GM19463 (cell line): ENCODE data around the gene CNTN5.

ENCODE experiments used
- ATAC-seq: cut with Tn5 transposase; IDR thresholded peaks from one replicate; pipeline ENCODE4 v1.9.1; 2021; ENCODE audit warnings: mild to moderate bottlenecking, moderate library complexity; ENCODE audit not compliant: unreplicated experiment

The CNTN5 gene

DNA sequence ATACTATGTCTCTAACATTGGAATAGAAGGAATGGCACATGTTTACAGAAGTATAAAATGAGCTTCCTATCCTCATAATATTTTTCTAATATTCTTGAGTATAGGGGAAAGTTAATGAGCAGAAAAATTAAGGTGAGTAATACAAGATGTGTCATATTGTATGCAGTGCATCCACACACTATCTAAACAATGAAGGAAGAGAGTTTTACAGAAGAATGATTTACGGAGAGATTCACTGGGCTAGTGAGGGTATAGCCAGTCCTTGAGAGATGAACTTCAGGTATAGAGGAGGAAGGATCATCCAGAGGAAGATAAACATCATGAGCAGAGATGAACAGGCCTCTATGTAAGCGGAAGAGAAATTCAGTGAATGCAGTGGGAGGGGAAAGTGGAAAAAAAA lies 569.0 kb downstream of the CNTN5 start:
- ATAC-seq = no peak

DNA sequence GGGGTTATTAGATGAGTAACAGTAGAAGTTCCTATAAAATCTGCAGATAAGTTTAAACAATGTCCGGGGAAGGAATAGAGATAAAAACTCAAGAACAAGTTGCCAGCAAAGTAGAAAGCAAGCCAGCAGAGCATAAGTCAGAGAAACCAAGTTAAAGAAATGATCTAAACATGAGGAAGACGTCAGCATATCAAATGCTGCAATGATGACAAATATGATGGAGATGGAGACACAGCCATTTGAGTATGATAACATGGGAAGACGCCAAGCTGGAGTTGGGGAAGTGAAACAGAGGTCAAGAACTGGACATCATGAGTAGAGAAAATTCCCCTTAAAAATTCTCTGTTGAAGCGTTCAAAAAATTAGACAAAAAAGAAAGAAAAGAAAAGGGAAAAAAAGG lies 571.5 kb downstream of the CNTN5 start:
- ATAC-seq = no peak

DNA sequence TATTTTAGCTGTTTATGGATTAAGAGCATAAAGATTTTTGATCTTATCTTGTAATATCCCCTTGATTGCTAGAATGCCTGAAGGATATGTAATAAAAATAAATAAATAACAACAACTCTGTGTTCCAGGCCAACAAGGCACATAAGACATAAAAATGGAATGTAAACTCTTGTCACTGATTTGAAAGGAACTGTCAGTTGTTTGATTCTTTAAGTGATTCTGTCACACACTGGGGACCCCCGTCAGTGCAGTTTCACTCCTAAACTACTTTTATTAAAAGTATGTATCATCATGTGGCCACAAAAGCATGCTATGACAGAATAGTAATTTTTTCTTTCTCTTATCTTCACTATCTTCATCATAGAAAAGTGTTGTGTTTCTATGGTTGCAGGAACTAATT lies 572.4 kb downstream of the CNTN5 start:
- no peak for ATAC-seq

DNA sequence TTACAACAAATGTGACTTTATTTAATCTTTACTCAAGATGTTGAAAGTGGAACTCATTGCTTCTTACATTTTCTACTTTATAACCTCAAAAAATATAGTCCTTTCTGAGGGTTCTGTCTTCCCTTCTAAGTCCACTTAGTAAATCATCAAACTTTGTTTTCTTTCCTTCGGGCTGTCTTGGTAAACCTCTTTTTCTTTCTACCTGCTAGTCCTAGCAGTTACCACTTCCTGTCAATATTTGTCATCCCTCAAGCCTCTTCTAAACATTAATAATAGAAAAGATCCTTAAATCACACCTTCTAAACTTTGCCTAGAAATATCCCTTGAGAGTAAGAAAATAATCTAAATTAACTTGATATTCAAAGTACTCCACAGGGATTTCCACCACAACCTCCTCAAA lies 580.4 kb downstream of the CNTN5 start:
- no peak for ATAC-seq

DNA sequence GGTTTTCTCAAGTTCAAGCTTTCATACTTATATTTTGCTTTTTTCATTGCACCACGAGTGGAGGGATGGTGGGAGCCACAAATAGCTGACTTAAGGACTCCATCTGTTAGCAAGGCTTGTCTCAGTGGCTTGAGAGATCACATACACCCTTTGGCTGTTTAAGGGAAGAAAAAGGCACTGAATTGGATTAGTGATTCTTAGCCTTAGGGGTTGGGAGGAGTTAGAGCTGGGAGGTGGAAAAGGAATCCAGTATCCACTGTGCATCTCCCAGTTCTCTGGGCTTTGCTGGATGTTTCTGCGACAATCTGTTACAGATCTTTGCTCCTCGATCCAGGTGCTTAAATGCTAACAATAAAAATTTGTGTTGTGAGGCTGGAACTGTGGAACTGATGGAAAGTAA lies 593.6 kb downstream of the CNTN5 start:
- ATAC-seq = no peak

DNA sequence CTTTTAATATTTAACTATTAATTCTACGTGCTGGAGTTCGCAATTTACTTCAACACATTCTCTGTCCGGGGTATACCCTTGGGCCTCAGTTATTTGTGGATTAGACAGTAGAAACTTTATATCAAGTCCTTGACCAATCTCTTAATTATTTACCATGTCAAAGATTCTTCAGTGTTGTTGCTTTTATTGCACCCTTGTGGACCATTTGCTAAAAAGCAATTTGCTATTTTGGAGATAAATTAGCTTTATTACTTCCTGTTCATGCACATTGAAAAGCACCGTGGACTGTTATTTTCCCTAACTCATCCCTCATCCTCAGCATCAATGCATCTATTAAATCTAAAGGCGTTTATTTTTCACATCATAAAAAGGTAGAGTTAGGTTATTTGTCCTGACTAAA lies 609.9 kb downstream of the CNTN5 start:
- no peak for ATAC-seq

DNA sequence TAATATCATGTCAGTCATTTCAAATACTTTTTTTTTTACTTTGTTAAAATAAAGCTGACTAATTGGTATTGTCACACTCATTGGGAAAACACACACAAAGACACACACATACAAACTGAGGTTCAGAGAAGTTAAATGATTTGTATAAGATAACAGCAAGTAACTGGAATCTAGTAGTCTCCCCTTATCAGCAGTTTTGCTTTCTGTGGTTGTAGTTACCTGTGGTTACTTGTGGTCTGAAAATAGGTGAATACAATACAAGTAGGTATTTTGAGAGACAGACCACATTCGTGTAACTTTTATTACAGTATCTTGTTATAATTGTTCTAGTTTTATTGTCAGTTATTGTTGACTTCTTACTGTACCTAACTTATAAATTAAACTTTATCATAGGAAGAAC lies 610.9 kb downstream of the CNTN5 start:
- ATAC-seq = peak; percentile 36

DNA sequence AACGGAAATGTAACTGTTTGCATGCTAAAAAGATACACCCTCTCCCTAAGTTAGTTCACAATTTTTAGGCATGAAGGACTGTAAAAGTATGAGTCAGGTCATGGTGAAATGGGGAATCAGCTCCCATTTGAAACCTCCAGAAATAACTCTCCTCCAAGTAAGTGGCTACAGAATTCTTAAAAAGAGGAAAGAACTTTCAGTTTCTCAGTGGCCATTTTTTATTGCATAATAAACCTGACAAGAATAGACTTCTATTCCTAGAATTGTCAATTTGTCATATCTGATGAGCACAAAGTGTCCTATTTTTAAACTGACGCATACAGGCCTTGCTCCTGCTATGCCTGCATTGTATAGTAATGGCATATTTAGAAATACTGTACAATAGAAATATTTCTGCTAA lies 612.2 kb downstream of the CNTN5 start:
- ATAC-seq = no peak

DNA sequence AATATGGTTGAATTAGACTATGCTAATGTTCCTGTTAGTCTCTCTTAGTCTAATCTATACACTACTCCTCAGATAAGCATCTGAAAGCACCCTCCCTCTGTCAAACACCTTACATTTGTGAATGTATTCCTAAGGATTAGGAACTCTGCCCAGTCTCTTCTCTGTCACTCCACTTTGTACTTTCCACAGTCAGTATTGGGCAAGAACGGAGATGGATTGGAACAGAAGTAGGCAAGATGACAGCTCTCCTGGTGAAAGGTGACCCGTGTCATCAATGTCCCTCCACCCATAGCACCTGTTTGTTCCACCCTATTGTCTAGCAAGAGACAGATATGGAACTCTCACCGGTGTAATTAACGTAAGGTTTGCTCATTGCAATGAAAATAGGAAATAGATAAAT lies 613.8 kb downstream of the CNTN5 start:
- no peak for ATAC-seq

DNA sequence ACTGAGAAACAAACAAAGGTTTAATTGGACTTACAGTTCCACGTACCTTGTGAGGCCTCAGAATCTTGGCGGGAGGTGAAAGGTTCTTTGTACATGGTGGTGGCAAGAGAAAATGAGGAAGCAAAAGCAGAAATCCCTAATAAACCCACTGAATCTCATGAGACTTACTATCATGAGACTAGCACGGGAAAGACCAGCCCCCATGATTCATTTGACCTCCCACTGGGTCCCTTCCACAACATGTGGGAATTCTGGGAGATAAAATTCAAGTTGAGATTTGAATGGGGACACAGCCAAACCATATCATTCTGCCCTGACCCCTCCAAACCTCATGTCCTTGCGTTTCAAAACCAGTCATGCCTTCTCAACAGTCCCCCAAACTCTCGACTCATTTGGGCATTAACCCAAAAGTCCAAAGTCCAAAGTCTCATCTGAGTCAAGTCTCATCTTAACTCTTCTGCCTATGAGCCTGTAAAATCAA lies 617.4 kb downstream of the CNTN5 start:
- peak; percentile 55 for ATAC-seq

DNA sequence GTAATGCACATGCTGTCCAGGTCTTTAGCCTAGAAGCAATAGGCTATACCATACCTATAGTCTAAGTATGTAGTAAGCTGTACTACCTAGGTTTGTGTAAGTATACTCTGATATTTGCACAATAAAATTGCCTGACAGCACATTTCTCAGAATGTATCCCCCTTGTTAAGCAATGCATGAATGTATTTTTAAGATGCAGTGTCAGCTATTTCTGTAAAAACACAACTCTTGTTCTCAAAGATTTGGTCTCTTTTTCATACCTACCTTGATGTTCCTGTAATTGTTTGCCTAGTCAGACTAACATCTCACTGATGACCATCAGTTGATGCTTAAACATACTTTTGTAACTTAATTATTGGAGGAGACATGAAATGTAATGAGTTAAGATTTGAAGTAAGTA lies 619.9 kb downstream of the CNTN5 start:
- ATAC-seq = no peak

DNA sequence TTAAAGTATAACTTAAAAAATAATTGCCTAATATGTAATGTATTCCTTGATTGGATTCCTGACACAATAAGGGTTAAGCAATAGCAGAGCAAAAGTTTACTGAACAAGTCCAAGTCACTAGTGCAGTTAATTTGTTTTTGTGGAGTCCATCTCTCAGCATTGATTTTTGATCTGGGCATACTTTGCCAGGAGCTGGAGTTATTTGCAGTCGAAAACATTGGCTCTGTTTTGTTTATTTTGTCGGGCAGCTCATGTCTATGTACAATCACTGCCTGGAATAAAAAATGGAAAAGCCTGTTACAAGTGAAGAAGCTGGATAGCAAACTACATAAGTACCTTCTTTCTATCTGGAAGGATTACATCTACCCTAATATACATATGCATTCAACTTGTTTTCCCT lies 625.2 kb downstream of the CNTN5 start:
- ATAC-seq = no peak

DNA sequence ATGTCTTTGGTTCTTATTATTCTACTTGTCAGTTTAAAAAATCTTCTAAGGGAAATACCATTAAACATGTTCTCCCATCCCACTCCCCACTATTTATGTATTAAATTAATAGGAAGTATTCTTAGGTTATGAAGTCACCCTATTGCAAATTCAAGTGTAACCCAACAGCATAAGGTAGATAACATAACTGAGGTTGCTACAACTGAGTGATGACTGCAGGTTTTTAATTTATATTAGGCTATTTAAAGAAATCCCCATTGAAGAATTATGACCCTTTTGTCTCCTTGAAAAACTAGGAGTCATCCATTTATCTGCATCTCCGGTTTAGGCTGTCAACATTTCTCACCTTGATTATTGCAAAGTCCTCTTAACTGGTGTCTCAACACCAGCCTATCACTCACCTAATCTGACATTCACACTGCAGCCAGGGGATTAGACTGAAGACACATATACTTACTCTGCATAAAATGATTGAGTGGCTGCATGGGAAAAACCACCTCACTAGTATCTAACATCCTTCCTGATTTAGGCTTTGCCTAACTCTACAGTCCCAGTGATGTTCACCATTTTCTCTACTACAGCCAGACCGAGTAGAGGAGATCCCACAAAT lies 649.4 kb downstream of the CNTN5 start:
- no peak for ATAC-seq

DNA sequence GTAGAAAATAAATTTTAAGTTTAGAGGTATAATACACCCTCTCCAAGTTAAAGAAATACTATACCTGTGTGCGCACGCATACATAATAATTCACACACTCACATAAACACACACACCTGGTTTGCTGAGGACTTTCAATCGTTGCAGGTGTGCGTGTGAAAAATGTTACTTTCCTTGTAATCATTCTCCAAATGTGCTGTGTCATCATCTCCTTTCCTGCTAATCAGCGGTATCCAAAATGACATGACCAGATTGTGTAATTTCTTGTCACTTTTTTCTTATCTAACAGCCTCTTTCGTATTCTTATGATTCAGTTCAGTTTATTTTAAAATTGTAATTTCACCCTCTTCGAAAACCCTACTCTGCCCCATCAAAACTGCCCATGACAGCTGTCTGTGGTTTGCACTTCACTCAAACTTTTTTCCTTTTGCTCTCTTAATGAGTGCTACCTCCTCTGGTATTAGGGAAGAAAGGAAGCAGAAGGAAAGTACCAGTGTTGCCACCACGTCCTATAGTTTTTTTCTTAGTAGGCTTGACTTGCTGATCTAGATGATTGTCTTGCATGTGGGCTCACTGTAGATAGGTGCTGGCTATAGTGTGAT lies 651.2 kb downstream of the CNTN5 start:
- peak; percentile 53 for ATAC-seq

DNA sequence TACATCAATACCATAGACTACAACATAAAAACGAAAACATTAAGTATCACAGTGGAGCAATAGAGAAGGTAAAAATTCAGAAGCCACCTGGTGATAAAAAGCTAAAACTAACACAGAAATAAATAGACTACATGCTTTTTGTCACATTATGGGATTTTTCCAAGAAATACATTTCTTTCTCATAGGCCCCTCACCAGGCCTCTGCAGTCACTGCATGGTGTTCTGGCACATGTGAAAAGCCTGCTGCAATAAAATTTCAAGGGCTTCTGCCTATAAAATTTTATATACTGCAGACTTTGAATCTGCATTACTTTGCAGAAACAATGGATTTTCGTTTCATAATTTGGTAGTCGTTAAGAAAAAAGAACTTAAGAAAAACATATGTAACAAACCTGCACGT lies 655.5 kb downstream of the CNTN5 start:
- no peak for ATAC-seq

DNA sequence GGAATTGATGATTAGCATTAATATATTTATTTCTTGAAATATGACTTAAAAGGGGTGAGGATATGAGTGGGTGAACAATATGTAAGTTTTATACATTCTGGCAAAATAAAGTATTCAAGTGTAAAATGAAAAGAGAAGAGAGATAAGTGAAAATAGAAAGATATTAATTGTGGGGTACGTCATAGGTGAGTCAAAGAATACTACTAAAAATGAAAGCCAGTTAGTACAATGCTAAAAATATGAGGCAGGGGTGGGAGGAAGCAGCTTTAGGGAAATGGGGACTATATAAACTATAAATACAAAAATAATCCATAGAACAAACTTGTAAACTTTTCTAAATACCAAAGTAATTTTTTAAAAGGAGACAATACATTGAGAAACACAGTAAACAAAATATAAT lies 661.4 kb downstream of the CNTN5 start:
- ATAC-seq = no peak

DNA sequence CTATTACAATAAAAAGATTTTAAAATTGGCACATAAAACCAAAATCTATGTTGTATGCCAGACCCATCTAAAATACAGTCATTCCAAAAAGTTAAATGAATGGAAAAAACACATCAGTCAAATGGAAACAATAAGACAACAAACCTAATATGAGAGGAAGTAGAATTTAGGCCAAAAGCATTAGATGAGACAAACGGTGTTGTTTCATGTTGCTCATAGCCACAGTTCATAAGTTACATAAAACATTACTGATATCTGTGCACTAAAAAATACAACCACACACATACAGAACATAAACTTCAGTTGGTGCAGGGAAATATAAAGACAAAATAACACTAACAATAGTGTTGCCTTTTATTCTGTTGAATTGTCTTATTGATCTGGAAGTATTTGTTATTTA lies 661.9 kb downstream of the CNTN5 start:
- ATAC-seq = no peak

DNA sequence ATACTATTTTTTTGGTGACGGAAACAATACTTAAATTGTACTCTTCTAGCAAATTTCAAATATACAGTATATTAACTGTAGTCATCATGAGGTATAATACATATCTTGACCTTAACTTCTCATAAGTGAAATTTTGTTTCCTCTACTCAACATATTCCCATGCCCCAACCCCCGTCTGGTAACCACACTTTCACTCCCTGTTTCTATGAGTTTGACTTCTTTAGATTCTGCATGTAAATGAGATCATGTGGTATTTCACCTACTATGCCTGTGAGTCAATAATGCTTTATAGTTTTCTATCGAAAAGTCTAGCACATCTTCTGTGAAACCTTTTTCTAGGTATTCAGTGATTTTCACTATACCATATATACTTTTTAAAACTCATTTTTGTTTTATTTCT lies 663.2 kb downstream of the CNTN5 start:
- peak; percentile 75 for ATAC-seq

DNA sequence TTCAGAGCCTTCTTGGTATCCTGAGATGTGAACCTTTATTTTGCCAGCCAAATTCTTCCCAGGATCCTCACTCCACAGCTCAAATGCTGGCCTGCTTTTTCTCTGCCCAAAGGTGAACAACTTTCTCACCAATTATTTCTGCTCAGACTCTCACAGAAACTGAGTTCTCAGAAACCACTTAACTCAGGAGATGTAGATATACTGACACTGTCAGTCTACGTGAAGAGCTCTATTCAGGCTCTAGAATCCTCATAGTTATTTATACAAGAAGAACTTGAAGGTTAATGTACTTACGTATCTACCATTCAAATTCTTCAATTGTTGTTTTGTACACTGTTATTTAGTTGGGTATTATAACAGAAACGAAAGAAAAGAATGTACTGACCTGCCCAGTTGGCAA lies 666.1 kb downstream of the CNTN5 start:
- no peak for ATAC-seq

DNA sequence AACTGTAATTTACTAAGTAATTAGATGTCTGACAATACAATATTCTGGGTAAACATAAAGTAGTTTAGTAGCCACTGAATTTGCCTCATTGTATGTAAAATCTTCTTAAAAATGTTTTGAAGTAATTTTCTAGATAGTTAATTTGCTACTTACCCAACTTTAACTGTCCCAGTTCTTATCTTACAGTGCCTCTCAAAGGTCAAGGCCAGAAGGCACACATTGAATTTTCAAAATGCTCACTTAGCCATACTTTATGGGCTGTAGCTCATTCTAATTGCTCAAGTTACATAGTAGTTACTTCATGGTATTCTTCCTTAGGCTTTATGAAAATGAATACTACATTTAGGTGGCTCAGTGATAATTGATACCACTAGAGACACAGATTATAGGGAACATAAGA lies 666.6 kb downstream of the CNTN5 start:
- no peak for ATAC-seq

DNA sequence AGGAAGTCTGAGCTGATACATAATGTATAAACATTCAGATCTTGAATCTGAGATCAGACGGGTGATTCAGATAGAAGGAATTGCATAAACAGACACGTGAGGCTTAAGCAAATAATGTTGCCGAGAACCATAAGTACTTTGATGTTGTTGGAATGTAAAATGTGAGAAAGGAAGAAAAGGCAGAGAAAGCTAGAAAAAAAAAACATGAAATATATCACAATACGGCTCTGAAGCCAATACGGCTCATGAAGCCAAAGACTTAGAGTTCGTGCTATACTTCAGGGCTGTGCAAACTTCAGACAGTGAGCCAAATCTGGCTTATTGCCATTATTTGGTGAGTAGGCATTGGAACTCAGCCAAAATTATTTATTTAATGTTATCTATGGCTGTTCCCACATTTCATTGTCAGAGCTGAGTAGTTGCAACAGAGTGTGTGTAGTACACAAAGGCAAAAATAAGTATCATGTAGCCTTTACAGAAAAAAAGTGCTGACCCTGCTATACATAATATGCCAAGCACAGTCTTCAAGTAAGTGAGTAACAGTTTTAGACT lies 673.3 kb downstream of the CNTN5 start:
- no peak for ATAC-seq

DNA sequence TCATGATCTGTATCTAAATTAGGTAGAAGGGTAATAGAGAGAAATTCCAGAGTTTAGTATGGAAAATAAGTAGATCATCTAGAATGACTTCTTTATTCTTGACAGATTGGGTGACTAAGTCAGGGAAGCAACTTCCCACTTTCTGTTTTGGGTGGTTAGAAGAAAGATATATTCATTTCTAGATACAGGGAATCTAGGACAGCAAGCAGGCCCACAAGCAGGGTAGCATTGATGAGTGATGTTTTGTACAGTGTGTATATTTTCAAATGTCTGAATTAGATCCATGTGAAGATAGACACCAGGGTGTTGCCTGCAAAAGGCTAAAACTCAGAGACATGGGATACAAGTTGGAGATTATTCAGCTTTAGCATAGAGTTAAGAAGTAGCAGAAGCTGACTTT lies 674.4 kb downstream of the CNTN5 start:
- ATAC-seq = no peak

DNA sequence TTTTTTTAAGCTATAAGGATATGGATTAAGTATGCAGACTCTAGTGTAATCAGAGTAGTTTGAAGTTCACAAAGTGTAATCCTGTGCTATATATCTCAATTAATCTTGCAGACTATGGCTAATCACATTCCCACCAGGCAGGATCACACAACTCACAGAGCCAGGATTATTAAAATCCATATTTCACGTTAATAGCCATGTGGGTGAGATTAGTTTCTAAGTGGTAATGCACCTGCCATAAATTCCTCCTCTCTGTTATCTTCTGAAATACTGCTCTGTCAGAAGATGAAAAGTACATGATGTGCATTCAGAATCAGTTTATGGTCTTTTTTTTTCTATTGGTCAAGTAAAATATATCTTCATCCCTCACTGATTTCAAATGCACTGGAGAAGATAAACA lies 686.1 kb downstream of the CNTN5 start:
- ATAC-seq = no peak
